HEK293 (cell line): ENCODE measurements around the gene ZDHHC13.

ENCODE experiments used
- CTCF ChIA-PET: fragments of 350-600 bp; formaldehyde crosslinking; extraction: SDS; loops from one replicate; lab custom pipeline; 2021; ENCODE audit warnings: antibody characterized with exemption; lab: Yijun Ruan, JAX
- POLR2A ChIA-PET: fragments of 300-600 bp; formaldehyde crosslinking; extraction: SDS; loops from one replicate; lab custom pipeline; 2020; ENCODE audit warnings: antibody characterized with exemption, inconsistent platforms; lab: Yijun Ruan, JAX
- H3K27ac ChIP-seq: fragments of 200-500 bp; sonication (Bioruptor generic); 2 replicates; pipeline ENCODE4 v1.5.1; 2014; ENCODE audit warnings: low read depth, low read length, control low read depth, inconsistent platforms; ENCODE audit errors: extremely low read depth
- H3K36me3 ChIP-seq, 2 experiments: fragments of 200-500 bp in 1 of 2; sonication (Bioruptor generic) in 1 of 2; 1 replicate in 1 of 2; 2 replicates in 1 of 2; pipeline ENCODE4 v1.5.1; 2014 to 2017; ENCODE audit warnings: inconsistent platforms in 2 of 2, low read length in 2 of 2; ENCODE audit not compliant: control insufficient read depth in 2 of 2, insufficient read depth in 1 of 2
- H3K4me1 ChIP-seq: fragments of 200-500 bp; sonication (Bioruptor generic); 2 replicates; pipeline ENCODE4 v1.5.1; 2014; ENCODE audit warnings: mild to moderate bottlenecking, low read length, inconsistent platforms; ENCODE audit not compliant: control insufficient read depth, insufficient read depth
- H3K4me3 ChIP-seq: 2 replicates; pipeline ENCODE4 v1.5.1; 2011; ENCODE audit warnings: low read depth, mild to moderate bottlenecking, control low read depth, low read length, moderate library complexity
- H3K9me3 ChIP-seq: fragments of 200-500 bp; sonication (Bioruptor generic); 2 replicates; pipeline ENCODE4 v1.5.1; 2014; ENCODE audit warnings: low read depth, low read length, inconsistent platforms; ENCODE audit not compliant: control insufficient read depth, insufficient read depth
- IKZF3 ChIP-seq: fragments of 450-650 bp; IDR thresholded peaks from 2 replicates; pipeline ENCODE4 v1.5.0; 2018; ENCODE audit warnings: missing biosample characterization, mild to moderate bottlenecking, missing genetic modification characterization, moderate library complexity
- MZF1 ChIP-seq: fragments of 450-650 bp; formaldehyde crosslinking; IDR thresholded peaks from 2 replicates; pipeline ENCODE4 v1.5.1; 2017; ENCODE audit warnings: missing biosample characterization, missing genetic modification characterization, borderline replicate concordance
- ZBTB17 ChIP-seq: fragments of 450-650 bp; formaldehyde crosslinking; IDR thresholded peaks from 2 replicates; pipeline ENCODE4 v1.5.1; 2016; ENCODE audit warnings: missing biosample characterization, missing genetic modification characterization
- ZBTB21 ChIP-seq: fragments of 450-650 bp; formaldehyde crosslinking; IDR thresholded peaks from 2 replicates; pipeline ENCODE4 v1.5.1; 2017; ENCODE audit warnings: missing biosample characterization, missing genetic modification characterization
- ZBTB48 ChIP-seq: fragments of 450-650 bp; formaldehyde crosslinking; IDR thresholded peaks from 2 replicates; pipeline ENCODE4 v1.5.1; 2016; ENCODE audit warnings: missing biosample characterization, missing genetic modification characterization
- ZNF121 ChIP-seq: fragments of 450-650 bp; formaldehyde crosslinking; IDR thresholded peaks from 2 replicates; pipeline ENCODE4 v1.5.1; 2016; ENCODE audit warnings: missing biosample characterization, missing genetic modification characterization
- ZNF2 ChIP-seq: fragments of 450-650 bp; formaldehyde crosslinking; IDR thresholded peaks from 2 replicates; pipeline ENCODE4 v1.5.1; 2016; ENCODE audit warnings: missing biosample characterization, missing genetic modification characterization
- ZNF366 ChIP-seq: fragments of 450-650 bp; formaldehyde crosslinking; conservative IDR thresholded peaks from 2 replicates; pipeline ENCODE4 v1.5.1; 2016; ENCODE audit warnings: missing biosample characterization, missing genetic modification characterization
- ZNF510 ChIP-seq: fragments of 450-650 bp; formaldehyde crosslinking; IDR thresholded peaks from 2 replicates; pipeline ENCODE4 v1.5.1; 2018; ENCODE audit warnings: mild to moderate bottlenecking, missing genetic modification characterization, missing biosample characterization; ENCODE audit not compliant: insufficient replicate concordance
- ZNF629 ChIP-seq: fragments of 450-650 bp; formaldehyde crosslinking; IDR thresholded peaks from 2 replicates; pipeline ENCODE4 v1.5.1; 2017; ENCODE audit warnings: missing biosample characterization, missing genetic modification characterization
- ZNF654 ChIP-seq: fragments of 450-650 bp; formaldehyde crosslinking; IDR thresholded peaks from 2 replicates; pipeline ENCODE4 v1.5.1; 2016; ENCODE audit warnings: low read depth, missing biosample characterization, missing genetic modification characterization
- ZNF660 ChIP-seq: fragments of 450-650 bp; IDR thresholded peaks from 2 replicates; pipeline ENCODE4 v1.5.1; 2018; ENCODE audit warnings: missing biosample characterization, mild to moderate bottlenecking, missing genetic modification characterization
- TF ChIP-seq, protein P1 (sequence below): fragments of 450-650 bp; formaldehyde crosslinking; IDR thresholded peaks from 2 replicates; pipeline ENCODE4 v1.5.1; 2016; ENCODE audit warnings: missing biosample characterization, missing genetic modification characterization
- TF ChIP-seq, protein P2 (sequence below): fragments of 450-650 bp; formaldehyde crosslinking; IDR thresholded peaks from 2 replicates; pipeline ENCODE4 v1.5.1; 2016; ENCODE audit warnings: missing biosample characterization, missing genetic modification characterization
- TF ChIP-seq, protein P3 (sequence below): fragments of 450-650 bp; formaldehyde crosslinking; IDR thresholded peaks from 2 replicates; pipeline ENCODE4 v1.5.1; 2016; ENCODE audit warnings: missing biosample characterization, missing genetic modification characterization
- TF ChIP-seq, protein P4 (sequence below): fragments of 450-650 bp; formaldehyde crosslinking; IDR thresholded peaks from 2 replicates; pipeline ENCODE4 v1.5.1; 2017; ENCODE audit warnings: missing biosample characterization, missing genetic modification characterization
- TF ChIP-seq, protein P5 (sequence below): fragments of 450-650 bp; formaldehyde crosslinking; IDR thresholded peaks from 2 replicates; pipeline ENCODE4 v1.5.1; 2017; ENCODE audit warnings: missing biosample characterization, missing genetic modification characterization
- TF ChIP-seq, protein P6 (sequence below): fragments of 450-650 bp; formaldehyde crosslinking; IDR thresholded peaks from 2 replicates; pipeline ENCODE4 v1.5.1; 2016; ENCODE audit warnings: missing biosample characterization, missing genetic modification characterization
- TF ChIP-seq, protein P7 (sequence below): fragments of 450-650 bp; formaldehyde crosslinking; conservative IDR thresholded peaks from 2 replicates; pipeline ENCODE4 v1.5.1; 2016; ENCODE audit warnings: low read depth, missing biosample characterization, missing genetic modification characterization

Gene ZDHHC13

DNA sequence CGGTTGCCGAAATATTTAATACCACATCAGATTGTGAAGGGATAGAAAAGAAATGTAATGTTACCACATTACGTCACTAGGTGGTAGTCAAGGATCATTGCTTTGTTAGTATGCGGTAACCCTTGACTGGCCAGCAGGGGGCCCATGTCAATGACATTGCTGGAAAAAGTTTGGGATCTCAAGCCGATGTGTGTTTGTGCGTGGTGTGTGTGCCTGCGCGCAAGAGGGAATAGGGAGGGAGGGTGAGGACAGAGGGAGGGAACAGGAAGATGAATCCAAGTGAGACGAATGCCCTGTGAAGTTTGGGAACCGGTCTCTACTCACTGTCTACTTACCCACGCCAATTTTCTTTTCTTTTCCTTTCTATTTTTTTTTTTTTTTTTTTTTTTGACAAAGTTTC is 45.7 kb upstream of the ZDHHC13 start:
- H3K4me1 ChIP-seq: no peaks in the 10 kb centered on the region
- CTCF ChIA-PET: interaction anchor here (0.5 to 12.2 kb wide), 83 partner anchors 8 to 1057 kb away, joined by 3 to 166 read pairs (median 4); partner anchors contain the start of genes E2F8 and MRGPRX2
- no peak overlapping the region for H3K27ac ChIP-seq
- H3K9me3 ChIP-seq: no peaks in the 10 kb centered on the region
- POLR2A ChIA-PET: interaction anchor here (0.6 to 0.7 kb wide), 2 partner anchors 198 to 453 kb away, joined by 4 read pairs; no protein-coding TSS in a partner anchor
- no peaks in the 10 kb centered on the region for H3K36me3 ChIP-seq
- no peak overlapping the region for H3K4me3 ChIP-seq
- TF ChIP-seq ZNF121 (tag by site-specific recombination) (no peak), ZNF660 (tag by site-specific recombination) (peak; percentile 76; the same call in 1 of the 2 replicates), ZNF366 (tag by site-specific recombination) (peak; percentile 53; the same call in 1 of the 2 replicates), ZBTB48 (tag by site-specific recombination) (peak; percentile 77), ZBTB21 (tag by site-specific recombination) (0 out of 2 replicates have a peak, but pooled peaks have one; percentile 58), MZF1 (tag by site-specific recombination) (peak; percentile 51; the same call in 1 of the 2 replicates), ZNF654 (peak; percentile 100), ZNF629 (tag by site-specific recombination) (peak; percentile 76), ZNF510 (tag by site-specific recombination) (no peak), IKZF3 (tag by site-specific recombination) (peak; percentile 66), ZNF2 (tag by site-specific recombination) (peak; percentile 66), ZBTB17 (tag by site-specific recombination) (peak; percentile 73)
- TF ChIP-seq, protein P1, sequence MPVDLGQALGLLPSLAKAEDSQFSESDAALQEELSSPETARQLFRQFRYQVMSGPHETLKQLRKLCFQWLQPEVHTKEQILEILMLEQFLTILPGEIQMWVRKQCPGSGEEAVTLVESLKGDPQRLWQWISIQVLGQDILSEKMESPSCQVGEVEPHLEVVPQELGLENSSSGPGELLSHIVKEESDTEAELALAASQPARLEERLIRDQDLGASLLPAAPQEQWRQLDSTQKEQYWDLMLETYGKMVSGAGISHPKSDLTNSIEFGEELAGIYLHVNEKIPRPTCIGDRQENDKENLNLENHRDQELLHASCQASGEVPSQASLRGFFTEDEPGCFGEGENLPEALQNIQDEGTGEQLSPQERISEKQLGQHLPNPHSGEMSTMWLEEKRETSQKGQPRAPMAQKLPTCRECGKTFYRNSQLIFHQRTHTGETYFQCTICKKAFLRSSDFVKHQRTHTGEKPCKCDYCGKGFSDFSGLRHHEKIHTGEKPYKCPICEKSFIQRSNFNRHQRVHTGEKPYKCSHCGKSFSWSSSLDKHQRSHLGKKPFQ (tag by site-specific recombination): 0 out of 2 replicates have a peak, but pooled peaks have one; percentile 14
- TF ChIP-seq, protein P2, sequence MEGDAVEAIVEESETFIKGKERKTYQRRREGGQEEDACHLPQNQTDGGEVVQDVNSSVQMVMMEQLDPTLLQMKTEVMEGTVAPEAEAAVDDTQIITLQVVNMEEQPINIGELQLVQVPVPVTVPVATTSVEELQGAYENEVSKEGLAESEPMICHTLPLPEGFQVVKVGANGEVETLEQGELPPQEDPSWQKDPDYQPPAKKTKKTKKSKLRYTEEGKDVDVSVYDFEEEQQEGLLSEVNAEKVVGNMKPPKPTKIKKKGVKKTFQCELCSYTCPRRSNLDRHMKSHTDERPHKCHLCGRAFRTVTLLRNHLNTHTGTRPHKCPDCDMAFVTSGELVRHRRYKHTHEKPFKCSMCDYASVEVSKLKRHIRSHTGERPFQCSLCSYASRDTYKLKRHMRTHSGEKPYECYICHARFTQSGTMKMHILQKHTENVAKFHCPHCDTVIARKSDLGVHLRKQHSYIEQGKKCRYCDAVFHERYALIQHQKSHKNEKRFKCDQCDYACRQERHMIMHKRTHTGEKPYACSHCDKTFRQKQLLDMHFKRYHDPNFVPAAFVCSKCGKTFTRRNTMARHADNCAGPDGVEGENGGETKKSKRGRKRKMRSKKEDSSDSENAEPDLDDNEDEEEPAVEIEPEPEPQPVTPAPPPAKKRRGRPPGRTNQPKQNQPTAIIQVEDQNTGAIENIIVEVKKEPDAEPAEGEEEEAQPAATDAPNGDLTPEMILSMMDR: peak; percentile 96
- TF ChIP-seq, protein P3, sequence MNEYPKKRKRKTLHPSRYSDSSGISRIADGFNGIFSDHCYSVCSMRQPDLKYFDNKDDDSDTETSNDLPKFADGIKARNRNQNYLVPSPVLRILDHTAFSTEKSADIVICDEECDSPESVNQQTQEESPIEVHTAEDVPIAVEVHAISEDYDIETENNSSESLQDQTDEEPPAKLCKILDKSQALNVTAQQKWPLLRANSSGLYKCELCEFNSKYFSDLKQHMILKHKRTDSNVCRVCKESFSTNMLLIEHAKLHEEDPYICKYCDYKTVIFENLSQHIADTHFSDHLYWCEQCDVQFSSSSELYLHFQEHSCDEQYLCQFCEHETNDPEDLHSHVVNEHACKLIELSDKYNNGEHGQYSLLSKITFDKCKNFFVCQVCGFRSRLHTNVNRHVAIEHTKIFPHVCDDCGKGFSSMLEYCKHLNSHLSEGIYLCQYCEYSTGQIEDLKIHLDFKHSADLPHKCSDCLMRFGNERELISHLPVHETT: peak; percentile 22; the same call in 1 of the 2 replicates
- TF ChIP-seq, protein P4, sequence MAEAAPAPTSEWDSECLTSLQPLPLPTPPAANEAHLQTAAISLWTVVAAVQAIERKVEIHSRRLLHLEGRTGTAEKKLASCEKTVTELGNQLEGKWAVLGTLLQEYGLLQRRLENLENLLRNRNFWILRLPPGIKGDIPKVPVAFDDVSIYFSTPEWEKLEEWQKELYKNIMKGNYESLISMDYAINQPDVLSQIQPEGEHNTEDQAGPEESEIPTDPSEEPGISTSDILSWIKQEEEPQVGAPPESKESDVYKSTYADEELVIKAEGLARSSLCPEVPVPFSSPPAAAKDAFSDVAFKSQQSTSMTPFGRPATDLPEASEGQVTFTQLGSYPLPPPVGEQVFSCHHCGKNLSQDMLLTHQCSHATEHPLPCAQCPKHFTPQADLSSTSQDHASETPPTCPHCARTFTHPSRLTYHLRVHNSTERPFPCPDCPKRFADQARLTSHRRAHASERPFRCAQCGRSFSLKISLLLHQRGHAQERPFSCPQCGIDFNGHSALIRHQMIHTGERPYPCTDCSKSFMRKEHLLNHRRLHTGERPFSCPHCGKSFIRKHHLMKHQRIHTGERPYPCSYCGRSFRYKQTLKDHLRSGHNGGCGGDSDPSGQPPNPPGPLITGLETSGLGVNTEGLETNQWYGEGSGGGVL: peak; percentile 80
- TF ChIP-seq, protein P5, sequence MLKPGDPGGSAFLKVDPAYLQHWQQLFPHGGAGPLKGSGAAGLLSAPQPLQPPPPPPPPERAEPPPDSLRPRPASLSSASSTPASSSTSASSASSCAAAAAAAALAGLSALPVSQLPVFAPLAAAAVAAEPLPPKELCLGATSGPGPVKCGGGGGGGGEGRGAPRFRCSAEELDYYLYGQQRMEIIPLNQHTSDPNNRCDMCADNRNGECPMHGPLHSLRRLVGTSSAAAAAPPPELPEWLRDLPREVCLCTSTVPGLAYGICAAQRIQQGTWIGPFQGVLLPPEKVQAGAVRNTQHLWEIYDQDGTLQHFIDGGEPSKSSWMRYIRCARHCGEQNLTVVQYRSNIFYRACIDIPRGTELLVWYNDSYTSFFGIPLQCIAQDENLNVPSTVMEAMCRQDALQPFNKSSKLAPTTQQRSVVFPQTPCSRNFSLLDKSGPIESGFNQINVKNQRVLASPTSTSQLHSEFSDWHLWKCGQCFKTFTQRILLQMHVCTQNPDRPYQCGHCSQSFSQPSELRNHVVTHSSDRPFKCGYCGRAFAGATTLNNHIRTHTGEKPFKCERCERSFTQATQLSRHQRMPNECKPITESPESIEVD (tag by site-specific recombination): no peak
- TF ChIP-seq, protein P6, sequence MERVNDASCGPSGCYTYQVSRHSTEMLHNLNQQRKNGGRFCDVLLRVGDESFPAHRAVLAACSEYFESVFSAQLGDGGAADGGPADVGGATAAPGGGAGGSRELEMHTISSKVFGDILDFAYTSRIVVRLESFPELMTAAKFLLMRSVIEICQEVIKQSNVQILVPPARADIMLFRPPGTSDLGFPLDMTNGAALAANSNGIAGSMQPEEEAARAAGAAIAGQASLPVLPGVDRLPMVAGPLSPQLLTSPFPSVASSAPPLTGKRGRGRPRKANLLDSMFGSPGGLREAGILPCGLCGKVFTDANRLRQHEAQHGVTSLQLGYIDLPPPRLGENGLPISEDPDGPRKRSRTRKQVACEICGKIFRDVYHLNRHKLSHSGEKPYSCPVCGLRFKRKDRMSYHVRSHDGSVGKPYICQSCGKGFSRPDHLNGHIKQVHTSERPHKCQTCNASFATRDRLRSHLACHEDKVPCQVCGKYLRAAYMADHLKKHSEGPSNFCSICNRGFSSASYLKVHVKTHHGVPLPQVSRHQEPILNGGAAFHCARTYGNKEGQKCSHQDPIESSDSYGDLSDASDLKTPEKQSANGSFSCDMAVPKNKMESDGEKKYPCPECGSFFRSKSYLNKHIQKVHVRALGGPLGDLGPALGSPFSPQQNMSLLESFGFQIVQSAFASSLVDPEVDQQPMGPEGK (tag by site-specific recombination): peak; percentile 40; the same call in 1 of the 2 replicates
- TF ChIP-seq, protein P7, sequence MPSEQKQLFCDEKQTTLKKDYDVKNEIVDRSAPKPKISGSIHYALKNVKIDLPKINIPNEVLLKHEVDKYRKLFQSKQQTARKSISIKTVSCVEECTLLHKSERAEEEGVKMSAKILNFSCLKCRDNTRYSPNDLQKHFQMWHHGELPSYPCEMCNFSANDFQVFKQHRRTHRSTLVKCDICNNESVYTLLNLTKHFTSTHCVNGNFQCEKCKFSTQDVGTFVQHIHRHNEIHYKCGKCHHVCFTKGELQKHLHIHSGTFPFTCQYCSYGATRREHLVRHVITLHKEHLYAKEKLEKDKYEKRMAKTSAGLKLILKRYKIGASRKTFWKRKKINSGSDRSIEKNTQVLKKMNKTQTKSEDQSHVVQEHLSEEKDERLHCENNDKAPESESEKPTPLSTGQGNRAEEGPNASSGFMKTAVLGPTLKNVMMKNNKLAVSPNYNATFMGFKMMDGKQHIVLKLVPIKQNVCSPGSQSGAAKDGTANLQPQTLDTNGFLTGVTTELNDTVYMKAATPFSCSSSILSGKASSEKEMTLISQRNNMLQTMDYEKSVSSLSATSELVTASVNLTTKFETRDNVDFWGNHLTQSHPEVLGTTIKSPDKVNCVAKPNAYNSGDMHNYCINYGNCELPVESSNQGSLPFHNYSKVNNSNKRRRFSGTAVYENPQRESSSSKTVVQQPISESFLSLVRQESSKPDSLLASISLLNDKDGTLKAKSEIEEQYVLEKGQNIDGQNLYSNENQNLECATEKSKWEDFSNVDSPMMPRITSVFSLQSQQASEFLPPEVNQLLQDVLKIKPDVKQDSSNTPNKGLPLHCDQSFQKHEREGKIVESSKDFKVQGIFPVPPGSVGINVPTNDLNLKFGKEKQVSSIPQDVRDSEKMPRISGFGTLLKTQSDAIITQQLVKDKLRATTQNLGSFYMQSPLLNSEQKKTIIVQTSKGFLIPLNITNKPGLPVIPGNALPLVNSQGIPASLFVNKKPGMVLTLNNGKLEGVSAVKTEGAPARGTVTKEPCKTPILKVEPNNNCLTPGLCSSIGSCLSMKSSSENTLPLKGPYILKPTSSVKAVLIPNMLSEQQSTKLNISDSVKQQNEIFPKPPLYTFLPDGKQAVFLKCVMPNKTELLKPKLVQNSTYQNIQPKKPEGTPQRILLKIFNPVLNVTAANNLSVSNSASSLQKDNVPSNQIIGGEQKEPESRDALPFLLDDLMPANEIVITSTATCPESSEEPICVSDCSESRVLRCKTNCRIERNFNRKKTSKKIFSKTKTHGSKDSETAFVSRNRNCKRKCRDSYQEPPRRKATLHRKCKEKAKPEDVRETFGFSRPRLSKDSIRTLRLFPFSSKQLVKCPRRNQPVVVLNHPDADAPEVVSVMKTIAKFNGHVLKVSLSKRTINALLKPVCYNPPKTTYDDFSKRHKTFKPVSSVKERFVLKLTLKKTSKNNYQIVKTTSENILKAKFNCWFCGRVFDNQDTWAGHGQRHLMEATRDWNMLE (tag by site-specific recombination): 0 out of 2 replicates have a peak, but pooled peaks have one; percentile 23
